ENCODE data around the gene RHBDF1. TPM values are rescaled to one million over a fixed set of nuclear protein-coding genes. Genes with fewer than 3 reads are reported as not detected.

The RHBDF1 gene
- total RNA-seq, 3 donors from 2014 or later (not counting 1 experiment from before 2014, with no cell fraction given), result 0.26 to 1.1 (median 0.78) TPM

DNA sequence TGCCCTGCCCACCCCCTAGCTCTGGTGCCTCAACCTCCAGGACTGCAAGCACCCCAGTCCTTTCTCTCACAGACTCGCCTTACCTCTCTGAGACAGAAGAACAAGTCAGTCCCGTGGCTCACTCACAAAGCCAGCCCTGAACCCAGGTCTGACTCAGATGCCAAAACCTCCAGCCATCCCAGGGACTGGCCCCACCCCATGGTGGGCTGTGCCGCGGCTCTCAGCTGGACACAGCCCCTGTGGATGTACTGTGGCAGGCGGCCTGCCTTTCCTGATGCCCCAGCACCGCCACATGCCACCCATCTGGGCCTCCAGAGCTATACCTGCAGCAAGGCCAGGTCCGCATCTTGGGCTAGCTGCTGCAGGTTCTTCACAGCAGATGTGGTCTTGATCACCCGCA is 25.4 kb upstream of the RHBDF1 start:
- Histone ChIP-seq H3K27ac (ENCODE audit: low read length) (no peak overlapping the region), H3K4me3 (ENCODE audit: low read length) (no peak overlapping the region), H3K27me3 (ENCODE audit: control insufficient read depth, insufficient read depth, low read length) (no peaks in the 10 kb centered on the region), H3K9me3 (ENCODE audit: control insufficient read depth, insufficient read depth, low read length) (no peaks in the 10 kb centered on the region), H3K36me3 (ENCODE audit: control insufficient read depth, insufficient read depth, low read length) (peaks cover 20% of the 10 kb centered on the region), H3K4me1 (ENCODE audit: control insufficient read depth, insufficient read depth, low read length) (peaks cover 8% of the 10 kb centered on the region)
- ATAC-seq (no peak), DNase-seq (no peak)
- no peak for TF ChIP-seq CTCF (IDR thresholded peaks at IDR 0.05)
- Mint-ChIP-seq H3K4me3 (no peak overlapping the region), H3K9me3 (no peaks in the 10 kb centered on the region), H3K4me1 (peaks cover 0 to 18% of the 10 kb centered on the region in 2 donors), H3K27me3 (ENCODE audit: low read depth in 2 of 2) (no peaks in the 10 kb centered on the region), H3K36me3 (no peaks in the 10 kb centered on the region), H3K27ac (no peak overlapping the region)
- intact Hi-C loops (cut with micrococcal nuclease), result loop anchor here (1.0 kb wide), 1 partner anchor 33 kb away; no protein-coding TSS in a partner anchor
- 96% methylated on average over 8 of the region's 8 CpGs for WGBS (ENCODE audit: insufficient coverage)

GRCh38 chr16:96935-97381 is 24.5 kb upstream of the RHBDF1 start:
- H3K9me3 Mint-ChIP-seq, result no peaks in the 10 kb centered on the region

GRCh38 chr16:94918-95265 is 22.5 kb upstream of the RHBDF1 start:
- Histone ChIP-seq H3K4me3 (ENCODE audit: low read length) (no peak overlapping the region), H3K27me3 (ENCODE audit: control insufficient read depth, insufficient read depth, low read length) (no peaks in the 10 kb centered on the region), H3K4me1 (ENCODE audit: control insufficient read depth, insufficient read depth, low read length) (peaks cover 8% of the 10 kb centered on the region), H3K36me3 (ENCODE audit: control insufficient read depth, insufficient read depth, low read length) (peaks cover 25% of the 10 kb centered on the region), H3K9me3 (ENCODE audit: control insufficient read depth, insufficient read depth, low read length) (no peaks in the 10 kb centered on the region), H3K27ac (ENCODE audit: low read length) (no peak overlapping the region)
- WGBS (ENCODE audit: insufficient coverage), result 95% methylated on average over 5 of the region's 5 CpGs
- Mint-ChIP-seq H3K27me3 (ENCODE audit: low read depth in 2 of 2) (no peaks in the 10 kb centered on the region), H3K27ac (no peak overlapping the region), H3K4me3 (no peak overlapping the region), H3K4me1 (peaks cover 0 to 11% of the 10 kb centered on the region in 2 donors), H3K9me3 (no peaks in the 10 kb centered on the region), H3K36me3 (no peaks in the 10 kb centered on the region)
- TF ChIP-seq CTCF (IDR thresholded peaks at IDR 0.05), result no peak
- ATAC-seq (no peak), DNase-seq (no peak)
- intact Hi-C loops (cut with micrococcal nuclease), result no loop called here

More at GRCh38 chr16:96935-97381, 24.5 kb upstream of the RHBDF1 start:
- Mint-ChIP-seq H3K27me3 (ENCODE audit: low read depth in 2 of 2) (no peaks in the 10 kb centered on the region), H3K4me1 (peaks cover 0 to 18% of the 10 kb centered on the region in 2 donors), H3K36me3 (no peaks in the 10 kb centered on the region), H3K4me3 (no peak overlapping the region), H3K27ac (peak overlapping the region in 1 of 2 donors; percentile 20)
- Histone ChIP-seq H3K9me3 (ENCODE audit: control insufficient read depth, insufficient read depth, low read length) (no peaks in the 10 kb centered on the region), H3K27ac (ENCODE audit: low read length) (no peak overlapping the region), H3K27me3 (ENCODE audit: control insufficient read depth, insufficient read depth, low read length) (no peaks in the 10 kb centered on the region), H3K4me3 (ENCODE audit: low read length) (no peak overlapping the region), H3K4me1 (ENCODE audit: control insufficient read depth, insufficient read depth, low read length) (peaks cover 8% of the 10 kb centered on the region), H3K36me3 (ENCODE audit: control insufficient read depth, insufficient read depth, low read length) (peaks cover 23% of the 10 kb centered on the region)
- ATAC-seq (peak; percentile 100), DNase-seq (peak; percentile 91 to 95)
- 12% methylated on average over 11 of the region's 11 CpGs for whole genome bisulfite sequencing (ENCODE audit: insufficient coverage)
- intact Hi-C loops (cut with micrococcal nuclease), result loop anchor here (1.0 kb wide), 1 partner anchor 32 kb away; no protein-coding TSS in a partner anchor
- TF ChIP-seq CTCF (IDR thresholded peaks at IDR 0.05), result peak; percentile 99
